Testis (tissue), 2 donors: Measurements from ENCODE around the gene DNLZ.

Experiments
- CTCF ChIP-seq, 3 experiments: fragments of 450-650 bp in 2 of 3; fragments of 200-600 bp in 1 of 3; sonication (generic) in 1 of 3; IDR thresholded peaks; one replicate each; pipeline ENCODE4 v1.5.1; 2016 to 2019; ENCODE audit warnings: antibody characterized with exemption in 3 of 3, mild to moderate bottlenecking in 2 of 3, moderate library complexity in 1 of 3
- POLR2A ChIP-seq: fragments of 450-650 bp; IDR thresholded peaks from one replicate; pipeline ENCODE4 v1.6.1; 2017; ENCODE audit warnings: antibody characterized with exemption, mild to moderate bottlenecking, moderate library complexity

- no peak for TF ChIP-seq POLR2A
- no peak for TF ChIP-seq CTCF (IDR thresholded peaks at IDR 0.05)
Observed at GRCh38 chr9:136359774-136360718, 3.5 kb downstream of the DNLZ start.
